Testis (tissue), 3 donors: Measurements from ENCODE around the gene ARFRP1. TPM values are rescaled to one million over a fixed set of nuclear protein-coding genes. Genes with fewer than 3 reads are reported as not detected.
"Not testable (repeated sequence)": the region's sequence is repeated elsewhere in the genome, so short reads cannot be mapped to it uniquely, and the experiment has no call there.

Experiments used
- DNase-seq: peaks from one replicate; pipeline ENCODE4 v3.0.0-alpha.2; 2019
- H3K27ac ChIP-seq, 2 donors: fragments of 200-600 bp; sonication (generic); one replicate each; pipeline ENCODE4 v1.5.1; 2019
- H3K27me3 ChIP-seq: fragments of 200-600 bp; sonication (generic); one replicate; pipeline ENCODE4 v1.5.1; 2019
- H3K36me3 ChIP-seq: fragments of 200-600 bp; sonication (generic); one replicate; pipeline ENCODE4 v1.5.1; 2017; ENCODE audit warnings: low read depth; ENCODE audit errors: missing control alignments
- H3K4me1 ChIP-seq: fragments of 200-600 bp; sonication (generic); one replicate; pipeline ENCODE4 v1.5.1; 2019
- H3K4me3 ChIP-seq, 2 donors: fragments of 200-600 bp; sonication (generic); one replicate each; pipeline ENCODE4 v1.5.1; 2017 to 2019
- H3K9me3 ChIP-seq: fragments of 200-600 bp; sonication (generic); one replicate; pipeline ENCODE4 v1.5.1; 2017
- CTCF ChIP-seq, 3 experiments: fragments of 450-650 bp in 2 of 3; fragments of 200-600 bp in 1 of 3; sonication (generic) in 1 of 3; IDR thresholded peaks; one replicate each; pipeline ENCODE4 v1.5.1; 2016 to 2019; ENCODE audit warnings: antibody characterized with exemption in 3 of 3, mild to moderate bottlenecking in 2 of 3, moderate library complexity in 1 of 3
- POLR2A ChIP-seq: fragments of 450-650 bp; IDR thresholded peaks from one replicate; pipeline ENCODE4 v1.6.1; 2017; ENCODE audit warnings: antibody characterized with exemption, mild to moderate bottlenecking, moderate library complexity
- WGBS, 2 donors: methylation state at CpG; one replicate each; pipeline ENCODE4 v1.1.5; 2018; 5-methylcytosine and 5-hydroxymethylcytosine counted together
- intact Hi-C: fragments of 100-400 bp; cut with DNase I; formaldehyde crosslinking; loops from one replicate; pipeline ENCODE4 v1.15.1; 2023; ENCODE audit warnings: low total_unique reads
- polyA plus RNA-seq: library from polyadenylated mRNA; stranded (reverse); fragments of 350-450 nt; fragmentation: Illumina TruSeq; extraction: RNeasy Lipid Tissue Mini Kit (QIAGEN cat#74804); gene quantifications from one replicate; pipeline ENCODE4 v1.2.3, GENCODE V29; 2014; ENCODE audit warnings: low read depth, low replicate concordance; ENCODE audit not compliant: insufficient read depth
- total RNA-seq, 2 donors: library from RNA; depleted of rRNA; stranded (reverse); fragments of >200 nt; gene quantifications; one replicate each; pipeline ENCODE4 v1.2.3, GENCODE V29; 2016

Gene ARFRP1
- total and polyA plus RNA-seq, 3 donors from 2014 or later = 37.8 to 55.6 (median 55.4) TPM

GRCh38 chr20:63653041-63653973, 54.5 kb downstream of the ARFRP1 start, which contains the start of gene STMN3:
STMN3 (minus strand) TSS chr20:63653424; CDS start chr20:63653345, 79 bp downstream.
- Histone ChIP-seq H3K4me1 (peaks cover 21% of the 10 kb centered on the region), H3K27ac (peak within 1 kb of the TSS in 1 of 2 donors; percentile 53), H3K27me3 (no peaks in the 10 kb centered on the region), H3K9me3 (no peaks in the 10 kb centered on the region), H3K36me3 (no peaks in the 10 kb centered on the region), H3K4me3 (peak within 1 kb of the TSS; percentile 58 to 69)
- intact Hi-C loops = no loop called here
- peak; percentile 87 for DNase-seq
- TF ChIP-seq POLR2A = no peak
- no peak for TF ChIP-seq CTCF (IDR thresholded peaks at IDR 0.05)
- 0 to 1% methylated on average over 13 to 14 of the region's 73 CpGs for WGBS, 2 donors

GRCh38 chr20:63652192-63652980, 55.4 kb downstream of the ARFRP1 start:
- intact Hi-C loops = no loop called here

DNA sequence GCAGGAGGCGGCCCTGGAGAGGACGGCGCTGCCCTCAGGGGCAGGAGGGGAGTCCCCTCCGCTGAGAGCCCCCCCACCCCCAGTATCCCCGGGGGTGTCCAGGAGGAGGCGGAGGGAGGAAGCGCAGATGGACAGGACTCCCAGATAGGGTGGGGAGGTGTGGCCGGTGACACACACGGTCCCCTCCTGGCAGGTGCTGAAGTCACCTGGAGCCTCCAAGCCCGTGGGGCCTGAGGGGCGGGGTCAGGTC, 55.9 kb downstream of the ARFRP1 start:
- no peaks in the 10 kb centered on the region for H3K36me3 ChIP-seq
- TF ChIP-seq CTCF (IDR thresholded peaks at IDR 0.05) (no peak), POLR2A (no peak)
- H3K4me3 ChIP-seq = peak overlapping the region; percentile 58 to 69
- no peaks in the 10 kb centered on the region for H3K9me3 ChIP-seq
- H3K27ac ChIP-seq = no peak overlapping the region
- intact Hi-C loops = no loop called here
- WGBS, 2 donors = 9 to 32% methylated on average over 6 to 11 of the region's 11 CpGs
- DNase-seq = no peak
- H3K4me1 ChIP-seq = peaks cover 11% of the 10 kb centered on the region
- H3K27me3 ChIP-seq = no peaks in the 10 kb centered on the region

More at GRCh38 chr20:63652192-63652980, 55.4 kb downstream of the ARFRP1 start:
- DNase-seq = no peak
- no peaks in the 10 kb centered on the region for H3K36me3 ChIP-seq
- peaks cover 16% of the 10 kb centered on the region for H3K4me1 ChIP-seq
- 1% methylated on average over 83 of the region's 91 CpGs; no CpG with 5 or more reads in 1 of the 2 donors for WGBS, 2 donors
- H3K27ac ChIP-seq = peak overlapping the region in 1 of 2 donors; percentile 24
- TF ChIP-seq POLR2A (no peak), CTCF (IDR thresholded peaks at IDR 0.05) (no peak)
- H3K27me3 ChIP-seq = no peaks in the 10 kb centered on the region
- H3K4me3 ChIP-seq = peak overlapping the region; percentile 58 to 69
- H3K9me3 ChIP-seq = no peaks in the 10 kb centered on the region

- H3K27me3 ChIP-seq, H3K27ac ChIP-seq, H3K36me3 ChIP-seq, H3K9me3 ChIP-seq, H3K4me3 ChIP-seq, DNase-seq, intact Hi-C loops: not testable (repeated sequence)
- H3K4me1 ChIP-seq = peaks cover 10% of the 10 kb centered on the region
- WGBS, 2 donors = 88 to 100% methylated on average over 1 to 20 of the region's 25 CpGs
These were observed 57.3 kb downstream of the ARFRP1 start for GRCh38 chr20:63650486-63650885.

DNA sequence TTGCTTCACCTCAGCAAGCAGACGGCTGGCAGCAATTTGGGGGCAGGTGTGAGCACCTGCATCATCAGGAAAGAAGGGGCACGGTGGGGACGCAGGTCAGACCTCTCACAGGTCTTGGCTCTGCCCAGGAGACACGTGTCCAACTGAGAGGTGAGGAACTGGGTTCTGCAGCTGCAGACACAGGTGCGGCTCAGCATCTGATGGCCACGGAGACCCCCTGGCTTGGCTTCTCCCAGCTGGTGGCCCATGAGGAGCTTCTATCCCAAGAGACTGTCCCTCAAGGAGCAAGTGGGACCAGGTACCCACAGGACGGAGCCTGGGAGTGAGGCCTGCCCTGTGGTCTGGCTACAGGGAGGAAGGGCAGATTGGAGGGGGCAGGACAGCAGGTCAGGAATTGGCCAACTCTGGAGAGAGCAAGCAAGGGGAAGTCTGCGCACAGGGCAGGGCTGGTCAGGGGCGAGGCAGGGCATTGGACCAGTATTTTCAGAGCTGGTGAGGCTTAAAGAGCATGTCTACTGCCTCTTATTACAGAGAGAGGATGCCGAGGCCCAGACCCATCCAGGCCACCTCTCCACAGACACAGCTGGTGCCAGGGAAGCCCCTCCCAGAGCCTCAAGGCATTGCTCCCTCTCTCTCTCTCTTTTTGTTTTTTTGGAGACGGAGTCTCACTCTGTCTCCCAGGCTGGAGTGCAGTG, 58.7 kb downstream of the ARFRP1 start:
- DNase-seq = no peak
- no peak overlapping the region for H3K4me3 ChIP-seq
- H3K36me3 ChIP-seq = no peaks in the 10 kb centered on the region
- intact Hi-C loops = no loop called here
- peaks cover 10% of the 10 kb centered on the region for H3K4me1 ChIP-seq
- no peaks in the 10 kb centered on the region for H3K9me3 ChIP-seq
- no peak overlapping the region for H3K27ac ChIP-seq
- no peaks in the 10 kb centered on the region for H3K27me3 ChIP-seq
- TF ChIP-seq CTCF (IDR thresholded peaks at IDR 0.05) (no peak), POLR2A (no peak)
- 87 to 91% methylated on average over 7 to 11 of the region's 11 CpGs for WGBS, 2 donors
